GM10847 (cell line): ENCODE results near the gene CD200R1.

Experiments used
- POLR2A ChIP-seq: IDR thresholded peaks from 2 replicates; pipeline ENCODE4 v1.6.1; 2011; ENCODE audit not compliant: insufficient read length; ENCODE audit errors: extremely low read depth

CD200R1 gene, protein sequence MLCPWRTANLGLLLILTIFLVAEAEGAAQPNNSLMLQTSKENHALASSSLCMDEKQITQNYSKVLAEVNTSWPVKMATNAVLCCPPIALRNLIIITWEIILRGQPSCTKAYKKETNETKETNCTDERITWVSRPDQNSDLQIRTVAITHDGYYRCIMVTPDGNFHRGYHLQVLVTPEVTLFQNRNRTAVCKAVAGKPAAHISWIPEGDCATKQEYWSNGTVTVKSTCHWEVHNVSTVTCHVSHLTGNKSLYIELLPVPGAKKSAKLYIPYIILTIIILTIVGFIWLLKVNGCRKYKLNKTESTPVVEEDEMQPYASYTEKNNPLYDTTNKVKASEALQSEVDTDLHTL

DNA sequence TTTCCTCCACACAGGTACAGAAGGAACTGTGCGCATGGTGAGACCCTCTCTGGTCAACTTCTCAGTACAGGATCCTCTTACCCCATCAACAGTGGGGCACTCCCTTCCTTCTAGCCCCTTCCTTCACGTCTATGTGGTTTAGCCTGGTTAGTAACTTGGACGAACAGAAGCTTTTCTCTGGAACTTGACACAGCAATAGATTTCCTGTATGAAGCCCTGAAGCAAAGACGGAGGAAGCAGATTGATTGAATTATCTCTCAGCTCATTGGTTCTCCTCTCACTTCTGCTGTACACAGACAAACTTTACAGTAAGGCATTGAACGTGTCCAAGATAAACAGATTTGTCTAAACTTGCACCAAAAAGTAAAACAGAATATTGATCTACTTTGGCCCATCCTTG is at the start of gene CD200R1:
CD200R1 (minus strand) TSS at position 210 of the 400 bp plus-strand sequence. CDS start 246 bp downstream, outside the sequence.
- no peak for TF ChIP-seq POLR2A

DNA sequence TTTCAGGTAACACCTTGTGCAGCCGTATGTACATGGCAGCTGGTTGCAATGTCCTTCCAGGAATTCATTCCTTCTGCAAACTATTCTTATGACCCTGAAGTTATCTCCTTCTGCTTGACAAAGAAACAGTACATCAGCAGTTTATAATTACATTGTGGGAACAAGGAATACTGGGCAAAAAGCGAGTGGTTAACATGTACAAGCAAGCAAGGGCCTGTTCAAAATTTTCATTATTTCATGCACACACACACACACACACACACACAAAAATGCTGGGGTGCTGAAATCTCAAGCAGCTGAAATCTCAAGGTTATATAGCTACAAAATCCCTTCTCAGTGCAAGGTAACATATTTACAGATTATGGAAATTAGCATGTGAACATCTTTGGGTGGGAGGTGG is 46.6 kb upstream of the CD200R1 start:
- no peak for TF ChIP-seq POLR2A

- peak; percentile 76 for TF ChIP-seq POLR2A
Observed at GRCh38 chr3:113019182-113020137, 44.6 kb upstream of the CD200R1 start.

GRCh38 chr3:113018536-113019181 is 43.8 kb upstream of the CD200R1 start:
- no peak for TF ChIP-seq POLR2A

DNA sequence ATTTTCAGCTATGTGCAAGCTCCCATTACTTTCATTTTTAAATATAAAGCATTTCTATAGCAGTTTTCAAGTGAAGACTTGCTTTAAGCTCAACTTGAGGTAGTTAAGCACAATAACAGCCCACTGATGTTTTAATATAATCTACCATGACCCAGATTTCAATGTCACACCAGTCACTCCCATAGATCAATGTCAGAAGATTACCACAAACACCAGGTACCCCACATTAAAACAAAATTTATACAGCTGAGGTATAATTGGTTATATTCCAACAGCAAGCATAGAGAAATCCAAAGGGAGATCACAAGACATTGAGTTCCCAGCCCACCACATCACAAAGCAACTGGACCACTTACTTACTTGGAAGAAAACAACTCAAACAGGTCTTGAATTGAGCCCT is 38.7 kb upstream of the CD200R1 start:
- TF ChIP-seq POLR2A = no peak

DNA sequence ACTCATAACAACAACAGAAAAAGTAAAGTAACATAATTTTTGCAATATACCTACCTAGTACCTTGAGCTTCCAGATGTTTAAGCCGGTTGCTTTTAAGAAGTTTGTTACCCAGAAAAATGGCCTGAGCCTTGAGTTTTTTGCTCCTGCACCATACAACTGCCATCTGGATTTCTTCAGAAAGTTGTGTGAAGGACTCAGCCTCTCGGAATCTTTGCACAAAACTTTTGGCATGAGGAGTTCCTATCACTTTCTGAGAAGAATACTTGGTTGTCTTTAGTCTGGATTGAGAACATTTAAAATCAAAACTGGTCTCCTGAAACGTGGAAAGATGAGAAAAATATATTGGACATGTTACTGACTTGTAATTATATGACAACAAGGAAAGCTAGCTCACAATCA is 33.2 kb upstream of the CD200R1 start:
- TF ChIP-seq POLR2A = no peak

GRCh38 chr3:113006359-113007056 is 31.6 kb upstream of the CD200R1 start:
- TF ChIP-seq POLR2A = no peak

DNA sequence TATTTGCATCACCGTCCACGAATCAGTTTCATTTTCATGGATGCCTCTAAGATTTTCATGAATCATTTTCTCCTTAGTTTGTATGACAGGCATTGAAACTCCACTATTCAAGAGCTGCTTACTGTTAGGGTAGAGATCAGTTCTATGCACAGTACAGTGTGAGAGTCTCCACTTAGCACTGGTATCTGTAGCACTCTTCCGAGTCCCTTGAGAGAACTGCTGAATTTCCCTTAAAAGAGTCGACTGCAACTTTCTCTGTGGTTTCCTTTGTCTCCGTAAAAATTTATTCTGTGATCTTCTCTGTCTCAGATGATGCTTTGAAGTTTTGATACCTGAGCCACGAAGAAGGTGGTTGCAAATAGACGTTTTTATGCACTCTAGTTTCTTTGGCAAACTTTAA is 30.7 kb upstream of the CD200R1 start:
- no peak for TF ChIP-seq POLR2A

DNA sequence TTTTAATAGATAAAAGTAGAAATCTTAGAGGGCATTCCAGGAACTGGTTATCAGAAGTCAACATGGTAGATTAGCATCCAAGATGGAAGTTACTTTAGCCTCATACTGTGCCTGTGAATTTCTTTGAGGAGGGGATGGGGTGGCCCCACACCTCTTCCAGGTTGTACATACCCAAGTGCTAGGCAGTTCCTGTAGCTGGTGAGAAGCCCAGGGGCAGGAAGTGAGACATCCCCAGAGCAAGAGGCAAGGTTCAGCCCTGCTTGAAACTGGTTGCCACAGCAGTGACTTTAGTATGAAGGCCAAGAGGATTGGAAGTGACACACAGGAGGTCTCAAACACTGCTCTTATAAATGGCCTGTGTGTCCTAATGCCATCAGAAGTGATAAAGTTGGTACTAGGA is 27.8 kb upstream of the CD200R1 start:
- no peak for TF ChIP-seq POLR2A

GRCh38 chr3:113002037-113002436 is 27.1 kb upstream of the CD200R1 start:
- no peak for TF ChIP-seq POLR2A

DNA sequence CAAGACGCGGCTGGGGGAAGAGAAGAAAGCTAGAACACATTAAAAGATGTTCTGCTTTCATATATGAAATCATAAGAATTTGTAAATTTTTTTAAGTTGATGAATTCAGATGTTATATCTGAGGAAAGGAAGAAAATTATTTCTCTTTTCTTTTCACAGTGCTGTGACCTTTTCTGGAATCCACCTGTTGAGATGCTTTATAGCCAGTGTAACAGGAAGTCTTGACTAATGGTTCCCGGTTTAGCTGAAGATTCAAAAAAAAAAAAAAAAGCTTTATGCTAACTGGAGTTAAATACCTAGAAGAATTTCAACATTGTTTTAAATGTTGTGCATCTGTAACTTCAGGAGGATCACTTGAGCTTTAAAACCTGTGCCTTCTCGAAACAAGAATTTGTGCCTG is 25.8 kb upstream of the CD200R1 start:
- no peak for TF ChIP-seq POLR2A

GRCh38 chr3:112995800-112996199 is 20.9 kb upstream of the CD200R1 start:
- no peak for TF ChIP-seq POLR2A

DNA sequence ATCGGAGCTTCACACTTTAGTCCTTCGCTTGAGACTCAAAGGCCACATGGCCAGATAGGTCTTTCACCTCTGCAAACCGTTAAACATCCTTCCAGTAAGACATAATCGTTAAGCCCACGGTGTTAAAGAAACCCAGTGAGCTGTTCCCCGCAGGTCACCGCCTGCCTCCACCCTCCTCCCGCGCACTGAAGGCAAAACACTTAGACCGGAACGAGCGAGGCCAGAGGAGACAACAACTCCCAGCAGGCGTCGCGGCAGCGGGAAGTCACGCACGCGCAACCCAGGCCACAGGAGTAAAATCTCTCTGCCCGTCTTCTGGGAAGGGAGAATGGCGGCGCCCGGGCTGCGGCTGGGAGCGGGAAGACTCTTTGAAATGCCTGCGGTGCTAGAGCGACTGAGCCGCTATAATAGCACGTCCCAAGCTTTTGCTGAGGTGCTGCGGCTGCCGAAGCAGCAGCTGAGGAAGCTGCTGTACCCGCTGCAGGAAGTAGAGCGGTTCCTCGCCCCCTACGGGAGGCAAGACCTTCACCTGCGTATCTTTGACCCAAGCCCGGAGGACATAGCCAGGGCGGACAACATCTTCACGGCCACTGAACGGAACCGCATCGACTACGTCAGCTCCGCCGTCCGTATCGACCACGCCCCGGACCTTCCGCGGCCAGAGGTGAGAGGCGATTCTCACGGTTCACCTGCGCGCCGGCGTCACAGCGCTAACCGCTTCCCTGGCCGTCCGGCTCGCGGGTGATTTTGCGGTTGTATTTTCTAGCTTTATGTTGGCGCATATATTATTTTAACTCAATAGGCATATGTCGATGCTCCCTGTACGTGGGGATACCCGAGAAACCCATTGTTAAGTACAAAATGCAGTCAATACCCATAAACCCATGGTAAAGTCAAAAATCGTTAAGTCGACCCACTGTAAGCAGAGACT is 16.0 kb upstream of the CD200R1 start, which contains the start of gene GTPBP8:
GTPBP8 (plus strand) TSS at position 313 of the 931 bp plus-strand sequence; CDS start at position 329, 16 bp downstream.
- peak; percentile 74 for TF ChIP-seq POLR2A

DNA sequence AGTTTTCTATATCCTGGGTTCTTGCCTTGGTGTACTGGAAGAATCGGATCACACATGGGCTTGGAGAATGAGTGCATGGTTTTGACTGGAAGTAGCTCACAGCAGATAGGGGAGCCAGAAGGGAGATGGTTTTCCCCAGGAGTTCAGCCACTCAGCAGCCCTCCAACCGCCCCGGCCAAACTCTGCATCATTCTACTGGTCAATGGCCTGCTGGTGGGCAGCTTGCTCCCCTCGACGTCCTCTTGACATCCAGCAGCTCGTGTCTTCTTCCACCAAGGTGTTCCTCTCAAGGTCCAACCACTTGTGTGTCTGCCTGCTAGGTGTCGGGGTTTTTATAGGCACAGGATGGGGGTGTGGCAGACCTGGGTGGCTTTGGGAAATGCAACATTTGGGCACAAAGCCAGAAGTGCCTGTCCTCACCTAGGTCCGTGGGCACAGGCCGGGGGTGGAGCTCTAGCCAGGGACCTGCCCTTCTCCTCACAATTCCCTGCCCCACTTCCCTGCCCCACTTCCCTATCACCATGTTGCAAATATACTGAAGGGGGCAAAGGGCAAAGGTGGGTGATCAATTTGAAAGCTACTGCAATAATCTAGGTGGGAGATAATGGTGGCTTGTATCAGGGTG is 12.9 kb upstream of the CD200R1 start:
- no peak for TF ChIP-seq POLR2A

DNA sequence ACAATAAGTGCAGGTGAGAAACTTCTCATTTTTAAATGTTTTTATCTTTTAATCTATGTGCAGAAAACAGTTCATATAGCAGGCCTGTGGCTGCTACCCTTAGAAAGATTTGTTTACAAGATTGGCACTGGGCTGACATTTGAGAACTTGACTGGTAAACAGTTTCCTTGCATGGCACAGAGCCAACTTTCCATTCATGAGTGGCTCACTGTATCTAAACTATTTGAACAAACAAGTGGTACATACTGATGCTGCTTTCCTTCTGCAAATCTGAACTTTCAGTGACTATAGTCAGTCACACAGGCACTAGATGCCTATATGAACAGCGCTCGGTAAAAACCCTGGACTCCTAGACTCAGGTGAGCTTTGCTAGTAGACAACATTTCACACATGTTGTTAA is 9.6 kb upstream of the CD200R1 start:
- TF ChIP-seq POLR2A = no peak
